H1 (cell line): ENCODE results near the gene IRF3. TPM values are rescaled to one million over a fixed set of nuclear protein-coding genes. Genes with fewer than 3 reads are reported as not detected.

ENCODE experiments used
- ASH2L ChIP-seq: fragments of 200-600, 300-600 bp; sonication (generic); IDR thresholded peaks from one replicate; pipeline ENCODE4 v1.7.1; 2017; ENCODE audit warnings: low read length
- ATF2 ChIP-seq: IDR thresholded peaks from 2 replicates; pipeline ENCODE4 v1.6.1; 2012; ENCODE audit warnings: low read length, inconsistent platforms
- CBX5 ChIP-seq: fragments of 300-800, 300-1000 bp; sonication (generic); IDR thresholded peaks from 2 replicates; pipeline ENCODE4 v1.7.1; 2016; ENCODE audit warnings: antibody characterized with exemption, low read length, low read depth
- CREB1 ChIP-seq: IDR thresholded peaks from 2 replicates; pipeline ENCODE4 v1.6.1; 2012; ENCODE audit warnings: inconsistent platforms
- FOSL1 ChIP-seq: IDR thresholded peaks from 2 replicates; pipeline ENCODE4 v1.6.1; 2011; ENCODE audit warnings: mild to moderate bottlenecking, low read depth, low read length, moderate library complexity; ENCODE audit not compliant: insufficient read depth
- GABPA ChIP-seq: IDR thresholded peaks from 2 replicates; pipeline ENCODE4 v1.6.1; 2011; ENCODE audit warnings: mild to moderate bottlenecking, low read length, moderate library complexity, borderline replicate concordance; ENCODE audit not compliant: insufficient read depth
- GTF2F1 ChIP-seq: IDR thresholded peaks from 2 replicates; pipeline ENCODE4 v1.6.1; 2012; ENCODE audit warnings: low read depth, low read length, improper control_type of control experiment, borderline replicate concordance
- HDAC2 ChIP-seq, 2 experiments: fragments of 300-600 bp in 1 of 2; sonication (generic) in 1 of 2; IDR thresholded peaks; 2 replicates each; pipeline ENCODE4 v1.6.1; 2011 to 2012; ENCODE audit warnings: low read depth in 2 of 2, low read length in 2 of 2, mild to moderate bottlenecking in 2 of 2, moderate library complexity in 2 of 2, borderline replicate concordance in 1 of 2, inconsistent platforms in 1 of 2
- KDM1A ChIP-seq: fragments of 200-600, 300-600 bp; sonication (generic); IDR thresholded peaks from 2 replicates; pipeline ENCODE4 v1.7.1; 2016; ENCODE audit warnings: mild to moderate bottlenecking, low read length, borderline replicate concordance
- MAFK ChIP-seq: IDR thresholded peaks from 2 replicates; pipeline ENCODE4 v1.6.1; 2012; ENCODE audit warnings: low read depth, mild to moderate bottlenecking, improper control_type of control experiment, low read length
- MAX ChIP-seq: IDR thresholded peaks from 2 replicates; pipeline ENCODE4 v1.6.1; 2012; ENCODE audit warnings: inconsistent platforms
- NRF1 ChIP-seq: IDR thresholded peaks from 2 replicates; pipeline ENCODE4 v1.6.1; 2011; ENCODE audit warnings: mild to moderate bottlenecking, low read depth, low read length, improper control_type of control experiment
- PHF8 ChIP-seq: fragments of 200-600 bp; sonication (generic); conservative IDR thresholded peaks from 2 replicates; pipeline ENCODE4 v1.7.1; 2012; ENCODE audit warnings: low read depth, mild to moderate bottlenecking, inconsistent platforms, low read length, moderate library complexity
- POU5F1 ChIP-seq: IDR thresholded peaks from 2 replicates; pipeline ENCODE4 v1.6.1; 2011; ENCODE audit warnings: low read depth, mild to moderate bottlenecking, low read length, moderate library complexity
- SAP30 ChIP-seq: fragments of 300-600 bp; sonication (generic); IDR thresholded peaks from 2 replicates; pipeline ENCODE4 v1.7.1; 2012; ENCODE audit warnings: low read length, moderate library complexity, mild to moderate bottlenecking, inconsistent platforms; ENCODE audit not compliant: insufficient read depth, insufficient replicate concordance
- SUZ12 ChIP-seq: fragments of 200-600 bp; sonication (generic); IDR thresholded peaks from 2 replicates; pipeline ENCODE4 v1.6.1; 2012; ENCODE audit warnings: mild to moderate bottlenecking, inconsistent platforms, low read length, moderate library complexity, mixed read lengths
- TAF1 ChIP-seq: IDR thresholded peaks from 2 replicates; pipeline ENCODE4 v1.6.1; 2011; ENCODE audit warnings: mild to moderate bottlenecking, low read depth, low read length
- TEAD4 ChIP-seq: IDR thresholded peaks from 2 replicates; pipeline ENCODE4 v1.6.1; 2012; ENCODE audit warnings: low read depth, low read length, inconsistent platforms, mixed read lengths
- USF2 ChIP-seq: IDR thresholded peaks from 2 replicates; pipeline ENCODE4 v1.6.1; 2011; ENCODE audit warnings: low read length, improper control_type of control experiment
- polyA plus RNA-seq, 7 experiments: library from polyadenylated mRNA; depleted of rRNA in 3 of 7; stranded (reverse) in 5 of 7; unstranded in 2 of 7; fragments of >200 nt in 5 of 7; fragments of 200-250 nt in 2 of 7; gene quantifications; 1 replicate in 5 of 7; 2 replicates in 1 of 7; 4 replicates in 1 of 7; pipeline versions ENCODE4 v1.2.1 to v1.2.3, GENCODE V29; 2011 to 2013; ENCODE audit warnings: missing spikeins in 2 of 7, mixed read lengths in 2 of 7
- total RNA-seq: library from RNA; stranded (reverse); fragmentation: NEBNext Ultra II Directional; extraction: Animal tissue kit (Norgen Biotek cat#: 25700); gene quantifications from 2 replicates; pipeline ENCODE4 v1.2.1, GENCODE V29; 2021

IRF3 gene
- total and polyA plus RNA-seq, 2 of the 8 experiments (the other 6 are each of a cell fraction or from before 2014, with no cell fraction given) = 103 to 114 TPM

- TF ChIP-seq CBX5 (no peak), USF2 (no peak), POU5F1 (no peak), MAFK (no peak), GABPA (no peak), PHF8 (peak; percentile 62), SUZ12 (no peak), TEAD4 (no peak), HDAC2 (IDR thresholded peaks at IDR 0.05; ENCODE audit: borderline replicate concordance in 1 of 2, low read depth in 2 of 2, low read length in 2 of 2) (no peak; a peak in 1 of 4 replicates), TAF1 (peak; percentile 99), CREB1 (0 out of 2 replicates have a peak, but pooled peaks have one; percentile 19), SAP30 (peak; percentile 64), MAX (no peak), FOSL1 (no peak), ATF2 (no peak), ASH2L (no peak), NRF1 (no peak), GTF2F1 (0 out of 2 replicates have a peak, but pooled peaks have one; percentile 73), KDM1A (no peak)
Observed at GRCh38 chr19:49690656-49691242, 25.1 kb upstream of the IRF3 start, which contains the start of gene CPT1C (continued).
